Islet precursor cell (in vitro differentiated cells): Measurements from ENCODE around the gene EIF3C.
A peak's percentile ranks its signal among the peaks of the same experiment; 100 is the strongest.
"Not testable (repeated sequence)": the region's sequence is repeated elsewhere in the genome, so short reads cannot be mapped to it uniquely, and the experiment has no call there.

Experiments used
- DNase-seq: peaks from one replicate; pipeline ENCODE4 v3.0.0-alpha.2; 2018

EIF3C gene, protein sequence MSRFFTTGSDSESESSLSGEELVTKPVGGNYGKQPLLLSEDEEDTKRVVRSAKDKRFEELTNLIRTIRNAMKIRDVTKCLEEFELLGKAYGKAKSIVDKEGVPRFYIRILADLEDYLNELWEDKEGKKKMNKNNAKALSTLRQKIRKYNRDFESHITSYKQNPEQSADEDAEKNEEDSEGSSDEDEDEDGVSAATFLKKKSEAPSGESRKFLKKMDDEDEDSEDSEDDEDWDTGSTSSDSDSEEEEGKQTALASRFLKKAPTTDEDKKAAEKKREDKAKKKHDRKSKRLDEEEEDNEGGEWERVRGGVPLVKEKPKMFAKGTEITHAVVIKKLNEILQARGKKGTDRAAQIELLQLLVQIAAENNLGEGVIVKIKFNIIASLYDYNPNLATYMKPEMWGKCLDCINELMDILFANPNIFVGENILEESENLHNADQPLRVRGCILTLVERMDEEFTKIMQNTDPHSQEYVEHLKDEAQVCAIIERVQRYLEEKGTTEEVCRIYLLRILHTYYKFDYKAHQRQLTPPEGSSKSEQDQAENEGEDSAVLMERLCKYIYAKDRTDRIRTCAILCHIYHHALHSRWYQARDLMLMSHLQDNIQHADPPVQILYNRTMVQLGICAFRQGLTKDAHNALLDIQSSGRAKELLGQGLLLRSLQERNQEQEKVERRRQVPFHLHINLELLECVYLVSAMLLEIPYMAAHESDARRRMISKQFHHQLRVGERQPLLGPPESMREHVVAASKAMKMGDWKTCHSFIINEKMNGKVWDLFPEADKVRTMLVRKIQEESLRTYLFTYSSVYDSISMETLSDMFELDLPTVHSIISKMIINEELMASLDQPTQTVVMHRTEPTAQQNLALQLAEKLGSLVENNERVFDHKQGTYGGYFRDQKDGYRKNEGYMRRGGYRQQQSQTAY

GRCh38 chr16:28711220-28712083, at the start of gene EIF3C:
TSS of gene EIF3C (plus strand) at chr16:28711464. CDS start at chr16:28711687, 223 bp downstream.
- DNase-seq, result not testable (repeated sequence)

GRCh38 chr16:28666264-28666663, 45.0 kb upstream of the EIF3C start:
- DNase-seq, result not testable (repeated sequence)

- DNase-seq, result not testable (repeated sequence)
Observed at GRCh38 chr16:28667480-28667879, 43.8 kb upstream of the EIF3C start.

DNA sequence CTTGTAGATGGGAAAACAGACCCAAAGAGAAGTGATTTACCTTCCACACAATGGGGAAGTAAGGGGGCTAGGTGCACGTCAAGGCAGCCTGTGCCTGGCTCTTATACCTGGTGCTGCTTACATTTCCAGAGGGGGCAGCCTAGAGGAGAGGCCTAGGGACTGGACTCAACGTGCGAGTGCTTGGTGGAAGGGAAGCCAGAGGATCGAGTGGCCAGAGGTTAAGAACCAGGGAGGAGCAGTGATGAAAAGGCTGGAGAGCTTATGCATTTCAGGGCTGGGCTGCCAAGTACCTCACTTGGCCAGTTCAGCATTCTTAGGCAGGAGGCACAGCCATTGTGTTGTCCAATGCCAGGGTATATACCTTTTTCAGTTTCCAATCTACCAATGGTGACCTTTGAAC, 43.1 kb upstream of the EIF3C start:
- not testable (repeated sequence) for DNase-seq

- DNase-seq, result not testable (repeated sequence)
Observed at GRCh38 chr16:28688327-28688952, 22.8 kb upstream of the EIF3C start.

DNA sequence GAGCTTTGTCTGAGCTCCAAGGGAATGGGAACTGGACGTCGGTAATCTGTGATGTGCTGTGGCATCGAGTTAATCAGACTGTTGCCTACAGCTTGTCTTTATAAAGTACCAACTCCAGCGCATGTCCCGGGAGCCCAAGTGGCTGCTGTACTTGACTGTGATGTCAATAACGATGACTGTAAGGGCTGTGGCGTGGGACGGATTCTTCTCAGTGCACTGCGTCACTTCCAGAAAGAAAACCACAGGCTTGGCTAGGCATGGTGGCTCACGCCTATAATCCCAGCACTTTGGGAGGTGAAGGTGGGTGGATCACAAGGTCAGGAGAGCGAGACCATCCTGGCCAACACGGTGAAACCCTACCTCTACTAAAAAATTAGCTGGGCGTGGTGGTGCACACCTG, 21.8 kb upstream of the EIF3C start:
- DNase-seq, result not testable (repeated sequence)

- DNase-seq, result not testable (repeated sequence)
Observed at GRCh38 chr16:28691722-28692121, 19.5 kb upstream of the EIF3C start.

DNA sequence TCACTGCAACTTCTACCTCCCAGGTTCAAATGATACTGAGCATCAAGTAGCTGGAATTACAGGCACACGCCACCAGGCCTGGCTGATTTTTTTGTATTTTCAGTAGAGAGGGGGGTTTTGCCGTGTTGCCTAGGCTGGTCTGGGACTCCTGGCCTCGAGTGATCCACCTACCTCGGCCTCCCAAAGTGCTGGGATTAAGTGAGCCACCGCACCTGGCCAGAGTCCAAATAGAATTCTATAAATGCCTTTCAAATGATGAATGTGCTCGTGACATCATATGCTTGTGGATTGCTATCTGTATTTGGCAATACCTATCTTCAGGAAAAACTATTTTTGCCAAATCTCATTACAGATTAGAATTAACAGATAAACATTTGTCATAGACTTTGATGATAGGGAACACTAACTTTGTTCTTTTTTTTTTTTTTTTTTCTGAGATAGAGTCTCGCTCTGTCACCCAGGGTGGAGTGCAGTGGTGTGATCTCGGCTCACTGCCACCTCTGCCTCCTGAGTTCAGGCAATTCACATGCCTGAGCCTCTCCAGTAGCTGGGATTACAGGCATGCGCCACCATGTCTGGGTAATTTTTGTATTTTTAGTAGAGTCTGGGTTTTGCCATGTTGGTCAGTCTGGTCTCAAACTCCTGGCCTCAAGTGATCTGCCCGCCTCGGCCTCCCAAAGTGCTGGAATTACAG, 17.9 kb upstream of the EIF3C start:
- not testable (repeated sequence) for DNase-seq

- not testable (repeated sequence) for DNase-seq
Observed at GRCh38 chr16:28699792-28700191, 11.5 kb upstream of the EIF3C start.

- DNase-seq, result peak; percentile 23
Observed at GRCh38 chr16:28700349-28700748, 10.9 kb upstream of the EIF3C start.

DNA sequence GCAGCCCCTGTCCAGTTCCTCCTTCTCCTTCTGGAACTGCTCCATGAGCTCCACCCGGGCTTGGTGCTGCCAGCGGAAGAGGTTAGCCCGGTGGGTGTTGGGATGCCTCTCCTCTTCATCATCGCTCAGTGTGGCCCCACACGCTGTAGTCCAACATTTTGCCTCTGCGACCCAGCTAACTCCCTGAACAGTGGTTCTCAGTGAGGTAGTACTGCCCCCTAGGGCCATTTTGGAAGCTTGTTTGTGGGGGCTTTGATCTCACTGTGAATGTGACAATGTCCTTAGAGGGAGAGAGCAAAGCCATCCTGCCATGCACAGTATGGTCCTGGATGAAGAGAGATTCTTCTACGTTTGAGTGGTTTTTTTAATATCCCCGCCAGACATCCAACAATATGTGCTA, 9.9 kb upstream of the EIF3C start:
- DNase-seq, result not testable (repeated sequence)

DNA sequence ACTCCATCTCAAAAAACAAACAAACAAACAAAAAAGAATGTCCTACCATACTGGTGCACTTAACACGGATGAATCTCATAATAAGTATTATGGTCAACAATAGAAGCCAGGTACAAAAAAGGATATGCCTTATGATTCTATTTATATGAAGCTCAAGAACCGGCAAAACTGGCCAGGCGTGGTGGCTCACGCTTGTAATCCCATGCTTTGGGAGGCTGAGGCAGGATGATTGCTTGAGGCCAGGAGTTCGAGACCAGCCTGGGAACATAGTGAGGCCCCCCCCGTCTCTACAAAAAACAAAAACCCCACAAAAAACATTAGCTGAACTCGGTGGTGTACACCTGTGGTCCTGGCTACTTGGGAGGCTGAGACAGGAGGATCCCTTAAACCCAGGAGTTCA, 7.0 kb upstream of the EIF3C start:
- not testable (repeated sequence) for DNase-seq

DNA sequence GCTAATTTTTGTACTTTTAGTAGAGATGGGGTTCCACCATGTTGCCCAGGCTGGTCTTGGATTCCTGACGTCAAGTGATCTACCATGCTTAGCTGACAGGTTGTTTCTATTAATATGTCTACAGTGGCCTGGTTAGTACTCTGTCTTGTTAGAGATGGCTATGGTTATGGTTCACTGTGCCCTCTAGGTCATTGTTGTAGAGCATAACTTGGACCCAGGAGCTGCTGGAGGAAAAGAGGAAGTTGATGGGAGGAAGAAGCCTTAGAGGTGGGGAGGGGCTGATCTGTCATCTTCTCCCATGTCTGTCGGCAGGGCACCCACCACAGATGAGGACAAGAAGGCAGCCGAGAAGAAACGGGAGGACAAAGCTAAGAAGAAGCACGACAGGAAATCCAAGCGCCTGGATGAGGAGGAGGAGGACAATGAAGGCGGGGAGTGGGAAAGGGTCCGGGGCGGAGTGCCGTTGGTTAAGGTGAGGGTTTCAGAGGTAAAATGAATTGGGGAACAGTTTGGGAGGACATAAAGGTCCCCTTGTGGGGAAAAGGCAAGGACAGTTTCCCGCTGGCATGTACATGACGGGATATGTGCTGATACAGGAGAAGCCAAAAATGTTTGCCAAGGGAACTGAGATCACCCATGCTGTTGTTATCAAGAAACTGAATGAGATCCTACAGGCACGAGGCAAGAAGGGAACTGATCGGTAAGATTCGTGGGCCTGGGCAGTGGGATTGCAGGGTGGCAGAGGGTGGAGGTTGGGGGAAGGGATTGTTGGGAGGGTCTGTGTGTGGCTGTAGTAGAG, 11.8 kb downstream of the EIF3C start:
- DNase-seq, result not testable (repeated sequence)

DNA sequence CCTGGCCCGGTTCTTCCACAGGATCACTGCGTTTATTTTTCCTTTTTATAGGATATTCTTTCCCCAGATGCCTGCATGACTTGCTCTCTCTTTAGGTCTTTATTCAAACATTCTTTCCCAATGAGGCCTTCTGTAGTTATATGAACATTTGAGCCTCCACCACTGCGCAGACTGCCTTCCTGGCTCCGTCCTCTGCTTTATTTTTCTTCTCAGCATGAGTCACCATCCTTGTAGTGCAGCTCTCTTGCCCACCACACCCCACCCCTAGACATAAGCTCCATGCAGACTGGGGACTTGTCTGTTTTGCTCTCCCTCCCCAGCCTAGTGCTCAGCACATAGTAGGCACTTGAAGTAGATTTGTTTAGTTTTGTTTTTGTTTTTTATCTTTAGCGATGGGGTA, 20.0 kb downstream of the EIF3C start:
- not testable (repeated sequence) for DNase-seq

DNA sequence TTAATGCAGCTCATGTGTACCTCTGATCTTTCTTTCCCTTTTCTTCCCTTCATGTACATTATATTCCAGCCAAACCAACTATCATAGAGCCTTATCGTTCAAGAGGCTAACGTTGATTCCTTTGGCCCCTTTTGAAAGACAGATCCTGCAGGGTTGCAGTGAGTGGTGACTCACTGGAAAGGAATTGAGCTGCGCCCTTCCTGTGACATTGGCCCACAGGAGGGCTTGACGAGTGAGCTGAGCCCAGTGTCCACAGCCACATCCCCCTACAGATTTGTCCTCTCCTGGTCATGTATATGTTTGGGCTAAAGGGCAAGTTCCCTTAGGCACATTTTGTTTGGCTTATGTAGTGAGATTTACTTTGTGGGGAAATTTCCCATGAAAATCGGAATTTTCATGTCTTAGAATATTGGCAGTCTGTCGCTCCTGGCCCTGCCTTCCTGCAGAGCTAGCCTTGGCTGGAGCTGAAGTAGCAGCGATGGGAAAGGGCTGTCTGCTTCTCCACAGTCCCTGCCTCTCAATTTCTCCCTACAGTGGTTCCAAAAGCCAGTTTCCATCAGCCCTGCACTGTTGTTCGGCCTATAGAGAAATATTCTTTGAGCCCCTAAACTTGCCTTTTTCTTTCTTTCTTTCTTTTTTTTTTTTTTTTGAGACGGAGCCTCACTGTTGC, 21.3 kb downstream of the EIF3C start:
- not testable (repeated sequence) for DNase-seq

DNA sequence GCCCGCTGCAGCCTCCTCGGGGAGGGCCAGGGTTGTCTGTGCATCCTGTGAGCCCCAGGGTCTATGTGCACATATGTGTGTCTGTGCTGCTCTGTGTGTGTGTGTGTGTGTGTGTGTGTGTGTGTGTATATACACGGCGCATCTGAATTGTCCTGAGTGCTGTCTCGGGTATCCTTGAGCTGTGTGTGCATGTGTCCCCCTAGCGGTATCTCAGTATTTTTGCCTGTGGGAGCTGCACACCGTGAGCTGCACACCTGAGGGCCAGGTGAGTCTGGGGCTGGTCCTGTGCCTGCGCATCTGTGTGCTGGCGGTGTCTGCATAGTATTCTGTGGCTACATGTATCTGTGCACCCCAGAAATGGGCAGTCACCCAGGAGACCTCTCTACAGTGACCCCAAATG, 28.5 kb downstream of the EIF3C start:
- DNase-seq, result not testable (repeated sequence)

DNA sequence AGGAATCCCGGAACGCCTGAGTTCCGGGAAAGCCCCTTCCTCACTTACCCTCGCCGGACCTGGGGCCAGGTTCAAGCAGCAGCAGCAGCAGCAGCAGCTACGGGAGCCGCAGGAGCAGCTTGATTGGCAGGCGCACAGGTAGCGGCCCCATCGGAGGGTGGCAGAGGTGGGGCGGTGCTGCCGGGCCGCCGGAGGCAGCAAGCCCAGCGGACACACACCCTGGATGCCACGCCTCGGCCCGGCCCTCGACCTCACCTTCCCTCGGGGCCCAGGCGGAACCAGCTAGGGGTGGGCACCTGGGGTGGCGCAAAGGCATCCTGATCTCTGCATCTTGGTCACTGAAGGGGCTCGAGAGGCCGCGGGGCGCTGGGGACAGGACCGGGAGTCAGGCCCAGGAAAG, 29.4 kb downstream of the EIF3C start:
- not testable (repeated sequence) for DNase-seq

DNA sequence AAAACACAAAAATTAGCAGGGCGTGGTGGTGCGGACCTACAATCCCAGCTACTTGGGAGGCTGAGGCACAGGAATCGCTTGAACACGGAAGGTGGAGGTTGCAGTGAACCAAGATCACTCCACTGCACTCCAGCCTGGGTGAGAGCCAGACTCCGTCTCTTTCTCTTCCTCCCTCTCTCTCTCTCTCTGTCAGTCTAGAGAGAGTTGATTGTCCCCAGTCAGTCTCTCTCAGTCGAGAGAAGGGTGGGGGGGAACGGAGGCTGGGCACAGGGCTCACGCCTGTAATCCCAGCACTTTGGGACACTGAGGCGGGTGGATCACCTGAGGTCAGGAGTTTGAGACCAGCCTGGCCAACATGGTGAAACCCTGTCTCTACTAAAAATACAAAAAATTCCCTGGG, 30.0 kb downstream of the EIF3C start:
- peak; percentile 12 for DNase-seq

DNA sequence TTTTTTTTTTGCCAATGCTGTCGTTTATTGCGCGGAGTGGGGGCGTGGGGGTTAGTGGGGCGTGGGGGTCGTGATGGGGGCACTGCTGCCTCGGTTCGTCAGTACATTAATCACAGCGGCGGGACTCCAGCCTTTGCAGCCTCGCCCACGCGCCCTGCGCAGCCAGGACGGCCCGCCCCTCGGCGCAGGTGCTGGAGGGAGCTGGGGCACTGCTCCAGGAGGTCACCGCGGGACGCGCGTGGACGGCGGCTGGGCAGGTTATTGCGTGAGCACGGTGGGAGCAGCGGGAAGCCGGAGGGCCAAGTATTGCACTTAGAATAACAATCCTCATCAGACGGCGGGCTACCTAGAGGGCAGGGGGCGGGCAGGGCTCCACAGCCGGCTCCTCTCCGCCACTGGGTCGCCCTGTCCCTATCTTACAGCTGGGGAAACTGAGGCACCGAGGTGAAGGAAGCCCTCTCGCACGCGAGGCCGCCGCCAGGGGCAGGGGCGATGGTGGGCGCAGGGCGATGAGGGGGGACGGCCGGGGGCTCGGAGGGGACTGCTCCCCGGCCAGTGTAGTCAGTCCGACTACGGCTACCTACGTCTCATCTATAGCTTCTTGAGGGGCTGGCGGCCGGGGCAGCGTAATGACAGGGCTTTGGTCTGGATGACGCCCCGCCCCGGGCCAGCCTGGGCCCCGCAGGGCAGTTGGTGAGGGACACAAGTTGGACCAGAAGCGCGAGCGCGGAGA, 35.5 kb downstream of the EIF3C start:
- DNase-seq, result peak; percentile 15
